HG03135 (cell line): ENCODE measurements around the gene GATAD1.
"Not testable (repeated sequence)": the region's sequence is repeated elsewhere in the genome, so short reads cannot be mapped to it uniquely, and the experiment has no call there.

Experiments
- ATAC-seq: cut with Tn5 transposase; IDR thresholded peaks from one replicate; pipeline ENCODE4 v1.9.1; 2021; ENCODE audit warnings: mild to moderate bottlenecking, moderate library complexity; ENCODE audit not compliant: unreplicated experiment

Gene GATAD1

GRCh38 chr7:92447345-92448204, at the start of gene GATAD1:
Gene GATAD1 (plus strand): TSS chr7:92447482. CDS start chr7:92447730, 248 bp downstream.
- peak; percentile 92 for ATAC-seq

- no peak for ATAC-seq
Observed at GRCh38 chr7:92397542-92397941, 49.7 kb upstream of the GATAD1 start.

- no peak for ATAC-seq
Observed at GRCh38 chr7:92400013-92400412, 47.3 kb upstream of the GATAD1 start.

- no peak for ATAC-seq
Observed at GRCh38 chr7:92402920-92403759, 44.1 kb upstream of the GATAD1 start.

- no peak for ATAC-seq
Observed at GRCh38 chr7:92403760-92404074, 43.6 kb upstream of the GATAD1 start.

- no peak for ATAC-seq
Observed at GRCh38 chr7:92404170-92404614, 43.1 kb upstream of the GATAD1 start.

- no peak for ATAC-seq
Observed at GRCh38 chr7:92409357-92409756, 37.9 kb upstream of the GATAD1 start.

GRCh38 chr7:92410162-92410561, 37.1 kb upstream of the GATAD1 start:
- not testable (repeated sequence) for ATAC-seq

- ATAC-seq: no peak
Observed at GRCh38 chr7:92412745-92413144, 34.5 kb upstream of the GATAD1 start.

- ATAC-seq: no peak
Observed at GRCh38 chr7:92413550-92413949, 33.7 kb upstream of the GATAD1 start.

GRCh38 chr7:92415225-92415624, 32.1 kb upstream of the GATAD1 start:
- no peak for ATAC-seq

- ATAC-seq: no peak
Observed at GRCh38 chr7:92417913-92418312, 29.4 kb upstream of the GATAD1 start.

GRCh38 chr7:92421676-92422435, 25.4 kb upstream of the GATAD1 start:
- ATAC-seq: no peak

GRCh38 chr7:92422926-92423325, 24.4 kb upstream of the GATAD1 start:
- no peak for ATAC-seq

- no peak for ATAC-seq
Observed at GRCh38 chr7:92423710-92424131, 23.6 kb upstream of the GATAD1 start.

GRCh38 chr7:92425311-92425947, 21.9 kb upstream of the GATAD1 start:
- no peak for ATAC-seq

- ATAC-seq: no peak
Observed at GRCh38 chr7:92427193-92427592, 20.1 kb upstream of the GATAD1 start.

- ATAC-seq: no peak
Observed at GRCh38 chr7:92432299-92432946, 14.9 kb upstream of the GATAD1 start.

GRCh38 chr7:92433019-92433418, 14.3 kb upstream of the GATAD1 start:
- no peak for ATAC-seq

GRCh38 chr7:92435542-92435941, 11.7 kb upstream of the GATAD1 start:
- no peak for ATAC-seq
